OCI-LY1 (cell line): ENCODE data around the gene MAPK1.

Experiments
- EZH2 ChIP-seq: fragments of 200-600 bp; sonication (generic), shearing (Covaris generic); IDR thresholded peaks from 2 replicates; pipeline ENCODE4 v1.8.0; 2017; ENCODE audit warnings: borderline replicate concordance, mixed run types, mild to moderate bottlenecking, antibody characterized with exemption, low read length, moderate library complexity, mixed read lengths
- TF ChIP-seq, protein P1 (sequence below): fragments of 200-600 bp; sonication (generic), shearing (Covaris generic); IDR thresholded peaks from 2 replicates; pipeline ENCODE4 v1.5.1; 2017; ENCODE audit warnings: mild to moderate bottlenecking, antibody characterized with exemption, low read length, moderate library complexity, mixed read lengths

DNA sequence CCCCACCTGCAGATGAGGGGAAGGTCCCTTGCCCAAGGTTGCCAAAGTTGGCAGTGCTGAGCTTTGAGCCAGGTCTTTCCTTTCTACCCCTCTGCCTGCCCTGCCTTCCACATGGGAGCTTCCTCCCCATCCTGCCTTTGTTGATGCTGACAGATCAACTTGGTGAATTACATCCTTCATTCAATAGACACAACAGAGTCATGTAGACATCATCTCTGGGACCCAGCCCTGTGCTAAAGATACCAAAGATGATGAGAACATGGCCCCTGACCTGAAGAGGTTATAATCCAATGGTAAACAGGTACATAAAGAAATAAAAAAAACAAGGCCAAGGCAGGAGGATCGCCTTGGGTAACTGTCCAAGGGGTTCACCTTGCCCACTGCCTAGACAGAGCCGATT lies 42.4 kb upstream of the MAPK1 start:
- TF ChIP-seq, protein P1, sequence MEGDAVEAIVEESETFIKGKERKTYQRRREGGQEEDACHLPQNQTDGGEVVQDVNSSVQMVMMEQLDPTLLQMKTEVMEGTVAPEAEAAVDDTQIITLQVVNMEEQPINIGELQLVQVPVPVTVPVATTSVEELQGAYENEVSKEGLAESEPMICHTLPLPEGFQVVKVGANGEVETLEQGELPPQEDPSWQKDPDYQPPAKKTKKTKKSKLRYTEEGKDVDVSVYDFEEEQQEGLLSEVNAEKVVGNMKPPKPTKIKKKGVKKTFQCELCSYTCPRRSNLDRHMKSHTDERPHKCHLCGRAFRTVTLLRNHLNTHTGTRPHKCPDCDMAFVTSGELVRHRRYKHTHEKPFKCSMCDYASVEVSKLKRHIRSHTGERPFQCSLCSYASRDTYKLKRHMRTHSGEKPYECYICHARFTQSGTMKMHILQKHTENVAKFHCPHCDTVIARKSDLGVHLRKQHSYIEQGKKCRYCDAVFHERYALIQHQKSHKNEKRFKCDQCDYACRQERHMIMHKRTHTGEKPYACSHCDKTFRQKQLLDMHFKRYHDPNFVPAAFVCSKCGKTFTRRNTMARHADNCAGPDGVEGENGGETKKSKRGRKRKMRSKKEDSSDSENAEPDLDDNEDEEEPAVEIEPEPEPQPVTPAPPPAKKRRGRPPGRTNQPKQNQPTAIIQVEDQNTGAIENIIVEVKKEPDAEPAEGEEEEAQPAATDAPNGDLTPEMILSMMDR = no peak
- TF ChIP-seq EZH2 = no peak
